ENCODE results near the gene TSPAN18. TPM values are rescaled to one million over a fixed set of nuclear protein-coding genes. Genes with fewer than 3 reads are reported as not detected.

Gene TSPAN18
- total RNA-seq, 1 donor from 2014 or later: 12.8 TPM

- Histone ChIP-seq H3K4me1 (no peaks in the 10 kb centered on the region), H3K36me3 (no peaks in the 10 kb centered on the region), H3K4me3 (no peak overlapping the region), H3K9me3 (no peaks in the 10 kb centered on the region), H3K27me3 (no peaks in the 10 kb centered on the region), H3K27ac (no peak overlapping the region)
- DNase-seq (ENCODE audit: extremely low spot score in 2 of 2): no peak
- intact Hi-C loops (cut with DNase I): no loop called here
- TF ChIP-seq POLR2AphosphoS5 (IDR thresholded peaks at IDR 0.05; ENCODE audit: insufficient read depth in 1 of 2, low read depth in 1 of 2) (no peak), POLR2A (IDR thresholded peaks at IDR 0.05) (no peak), CTCF (IDR thresholded peaks at IDR 0.05) (no peak)
These were observed 10.0 kb downstream of the TSPAN18 start for GRCh38 chr11:44736791-44737190.

DNA sequence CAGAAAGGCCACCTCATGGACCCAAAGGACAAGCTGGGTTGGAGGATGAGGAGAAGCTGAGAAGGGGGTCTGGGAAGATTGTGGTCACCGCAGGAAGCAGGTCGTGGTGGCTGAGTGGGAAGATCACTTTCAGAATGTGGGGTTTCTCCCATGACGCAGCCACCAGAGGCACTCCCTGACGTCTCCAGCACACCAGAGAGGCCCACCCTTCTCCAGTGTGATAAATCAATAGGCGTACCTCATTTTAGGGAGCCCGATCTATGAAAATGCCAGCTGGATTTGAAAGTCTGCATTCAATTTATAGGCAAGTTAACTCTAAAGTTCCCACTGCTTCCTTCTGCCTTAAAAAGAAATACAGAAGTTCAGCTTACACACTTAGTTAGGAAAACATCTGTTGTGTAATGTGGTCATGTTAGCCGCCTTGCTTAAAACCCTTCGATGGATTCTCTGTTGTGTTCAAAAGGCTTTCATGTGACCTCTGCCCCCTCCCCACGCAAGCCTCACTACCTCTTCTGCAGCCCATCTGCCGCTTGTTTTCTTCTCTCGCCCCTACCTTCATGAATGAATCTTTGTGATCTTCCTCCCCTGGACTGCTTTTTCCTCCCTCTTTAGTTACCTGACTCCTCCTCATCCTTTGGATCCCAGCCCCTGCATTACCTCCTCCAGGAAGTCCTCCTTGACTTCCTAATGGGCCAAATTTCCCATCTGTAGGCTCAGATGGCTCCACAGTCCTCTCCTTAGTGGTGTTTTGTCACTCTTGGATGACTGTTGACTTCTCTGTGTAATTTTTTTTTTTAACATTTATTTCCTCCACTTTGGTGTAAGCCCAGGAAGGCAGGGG is 10.7 kb downstream of the TSPAN18 start:
- no peak for DNase-seq (ENCODE audit: extremely low spot score in 2 of 2)
- H3K9me3 ChIP-seq: no peaks in the 10 kb centered on the region
- intact Hi-C loops (cut with DNase I): no loop called here
- no peaks in the 10 kb centered on the region for H3K36me3 ChIP-seq
- H3K4me1 ChIP-seq: no peaks in the 10 kb centered on the region
- TF ChIP-seq POLR2A (IDR thresholded peaks at IDR 0.05) (no peak), POLR2AphosphoS5 (IDR thresholded peaks at IDR 0.05; ENCODE audit: insufficient read depth in 1 of 2, low read depth in 1 of 2) (no peak), CTCF (IDR thresholded peaks at IDR 0.05) (no peak)
- H3K27me3 ChIP-seq: no peaks in the 10 kb centered on the region
- no peak overlapping the region for H3K27ac ChIP-seq
- no peak overlapping the region for H3K4me3 ChIP-seq

GRCh38 chr11:44738791-44739190 is 12.0 kb downstream of the TSPAN18 start:
- Histone ChIP-seq H3K9me3 (no peaks in the 10 kb centered on the region), H3K27me3 (no peaks in the 10 kb centered on the region), H3K27ac (no peak overlapping the region), H3K4me1 (peaks cover 6% of the 10 kb centered on the region), H3K4me3 (no peak overlapping the region), H3K36me3 (no peaks in the 10 kb centered on the region)
- DNase-seq (ENCODE audit: extremely low spot score in 2 of 2): no peak
- TF ChIP-seq POLR2AphosphoS5 (IDR thresholded peaks at IDR 0.05; ENCODE audit: insufficient read depth in 1 of 2, low read depth in 1 of 2) (no peak), POLR2A (IDR thresholded peaks at IDR 0.05) (no peak), CTCF (IDR thresholded peaks at IDR 0.05) (no peak)
- intact Hi-C loops (cut with DNase I): no loop called here

DNA sequence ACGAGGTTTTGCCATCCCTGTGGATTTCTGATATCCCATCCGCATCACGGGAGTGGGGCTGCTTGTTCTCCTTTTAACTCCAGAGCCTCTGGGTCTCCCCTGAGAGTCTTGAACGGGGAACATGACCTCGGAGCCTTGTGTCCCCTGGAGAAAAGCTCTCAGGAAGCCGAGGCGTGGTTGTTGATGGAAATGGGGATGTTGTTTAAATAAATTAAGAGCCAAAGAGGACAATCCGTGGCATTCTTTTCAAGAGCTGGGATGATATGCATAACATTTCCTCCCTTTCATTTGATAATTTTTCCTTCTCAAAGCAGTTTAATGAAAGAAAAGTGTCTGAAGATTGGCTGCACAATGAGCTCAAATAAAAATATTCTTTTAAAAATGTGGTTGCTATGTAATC is 14.2 kb downstream of the TSPAN18 start:
- intact Hi-C loops (cut with DNase I): no loop called here
- no peak for DNase-seq (ENCODE audit: extremely low spot score in 2 of 2)
- no peak for TF ChIP-seq POLR2AphosphoS5 (IDR thresholded peaks at IDR 0.05; ENCODE audit: insufficient read depth in 1 of 2, low read depth in 1 of 2)
- H3K27ac ChIP-seq: no peak overlapping the region
- no peaks in the 10 kb centered on the region for H3K27me3 ChIP-seq
- H3K9me3 ChIP-seq: no peaks in the 10 kb centered on the region
- no peaks in the 10 kb centered on the region for H3K36me3 ChIP-seq
- no peak overlapping the region for H3K4me3 ChIP-seq
- H3K4me1 ChIP-seq: peaks cover 17% of the 10 kb centered on the region

GRCh38 chr11:44741976-44742375 is 15.2 kb downstream of the TSPAN18 start:
- Histone ChIP-seq H3K4me1 (peaks cover 17% of the 10 kb centered on the region), H3K27ac (no peak overlapping the region)

More at GRCh38 chr11:44741976-44742375, 15.2 kb downstream of the TSPAN18 start:
- Histone ChIP-seq H3K4me3 (no peak overlapping the region), H3K27me3 (no peaks in the 10 kb centered on the region), H3K36me3 (no peaks in the 10 kb centered on the region), H3K9me3 (no peaks in the 10 kb centered on the region)
- intact Hi-C loops (cut with DNase I): no loop called here
- DNase-seq (ENCODE audit: extremely low spot score in 2 of 2): no peak
- no peak for TF ChIP-seq POLR2AphosphoS5 (IDR thresholded peaks at IDR 0.05; ENCODE audit: insufficient read depth in 1 of 2, low read depth in 1 of 2)
- TF ChIP-seq CTCF (IDR thresholded peaks at IDR 0.05): no peak
- no peak for TF ChIP-seq POLR2A (IDR thresholded peaks at IDR 0.05)

Measured in vagina (tissue), 2 donors.